SW 1271 (cell line): ENCODE measurements around the gene TAAR1.
"Not testable (repeated sequence)": the region's sequence is repeated elsewhere in the genome, so short reads cannot be mapped to it uniquely, and the experiment has no call there.

Experiments used
- DNase-seq, 2 experiments: peaks; one replicate each; lab custom pipeline; 2025; lab: John Stamatoyannopoulos, UW

TAAR1 gene

DNA sequence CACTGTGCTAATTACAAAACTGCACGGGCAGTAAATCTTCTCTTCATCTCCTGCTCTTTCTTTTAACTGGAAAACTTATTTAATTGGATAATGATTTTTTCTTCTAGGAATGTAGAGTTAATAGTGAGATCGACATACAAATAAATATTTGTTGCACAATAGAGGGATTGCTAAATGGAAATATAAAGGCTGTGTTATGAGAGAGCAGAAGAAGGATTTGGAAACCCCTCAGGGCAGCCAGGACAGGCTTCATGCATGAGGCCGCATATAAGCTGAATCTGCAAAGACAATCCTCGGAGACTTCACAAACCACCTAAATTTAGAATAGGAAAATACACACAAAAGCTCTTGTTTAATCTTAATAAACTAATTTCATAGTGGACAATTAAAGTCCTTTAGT is 2.9 kb upstream of the TAAR1 start:
- DNase-seq = no peak

DNA sequence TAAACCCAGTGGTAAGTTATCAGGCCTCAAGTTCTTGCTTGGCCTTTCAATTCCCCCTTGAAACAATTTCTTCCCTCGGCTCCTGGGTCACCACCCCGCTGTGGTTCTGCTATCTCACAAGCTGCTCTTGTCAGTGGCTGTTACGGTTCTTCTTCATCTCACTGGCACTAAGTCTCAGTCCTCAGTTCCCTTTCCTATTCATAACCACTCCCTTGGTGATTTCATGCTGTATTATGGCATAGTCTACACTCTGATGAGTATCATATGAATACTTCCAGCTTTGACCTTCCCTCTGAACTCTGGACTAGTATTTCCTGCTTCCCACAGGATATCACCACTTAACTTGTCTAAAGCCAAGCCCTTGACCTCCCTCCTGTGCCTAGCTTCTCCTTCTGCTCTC is 7.9 kb downstream of the TAAR1 start:
- DNase-seq = no peak

DNA sequence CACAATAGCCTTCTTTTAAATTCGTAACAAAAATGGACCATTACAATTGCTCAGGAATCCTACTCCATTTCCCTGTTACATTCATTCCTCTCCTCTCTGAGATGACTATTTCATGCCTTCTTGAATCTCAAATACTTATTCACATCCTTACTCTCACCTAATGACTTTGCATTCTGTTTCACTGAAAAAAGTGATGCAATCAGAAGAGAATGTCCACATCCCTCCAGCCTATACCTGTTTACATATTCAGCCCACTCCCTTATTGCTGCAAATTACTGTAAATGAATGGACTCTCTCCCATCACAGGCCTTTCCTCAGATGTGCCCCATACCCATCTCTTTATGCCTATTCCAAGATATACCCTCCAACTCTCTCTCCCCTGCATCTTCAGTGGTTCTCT is 8.6 kb downstream of the TAAR1 start:
- no peak for DNase-seq

DNA sequence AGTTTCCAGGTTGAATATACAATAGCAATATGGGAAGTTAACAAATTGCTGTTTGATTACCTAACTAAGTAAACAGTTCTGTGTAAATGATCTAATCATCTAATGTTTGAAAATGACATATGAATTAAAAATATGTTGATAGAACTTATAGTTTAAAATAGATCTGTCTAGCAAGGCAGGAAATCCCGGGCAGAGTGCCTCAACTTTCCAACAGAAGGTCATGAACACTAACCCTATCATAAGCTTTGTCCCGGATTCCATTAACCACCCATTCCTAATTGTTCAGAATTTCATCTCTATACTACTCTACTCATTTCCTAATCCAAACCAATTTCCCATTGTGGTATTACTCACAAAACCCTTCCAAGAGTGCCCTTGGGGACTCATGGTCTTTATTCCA is 10.2 kb downstream of the TAAR1 start:
- DNase-seq = no peak

DNA sequence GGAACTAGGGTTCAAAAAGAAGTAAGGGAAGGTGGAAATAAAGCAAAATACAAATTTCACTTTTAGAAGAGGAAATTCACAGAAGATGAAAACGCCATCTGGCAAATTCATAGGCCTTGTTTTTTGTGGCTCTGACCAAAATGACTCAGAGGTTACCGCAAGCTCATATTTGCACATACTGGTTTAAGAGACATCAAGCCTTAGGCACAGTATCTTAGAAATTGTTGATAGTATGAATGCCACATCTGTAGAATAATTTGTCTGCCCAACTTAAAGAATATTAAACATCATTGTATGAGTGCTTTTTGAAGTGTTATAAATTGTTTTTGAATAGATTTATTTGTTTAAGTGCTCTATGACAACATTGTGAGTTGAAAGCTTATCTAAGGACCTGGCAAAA is 10.6 kb downstream of the TAAR1 start:
- DNase-seq = no peak

DNA sequence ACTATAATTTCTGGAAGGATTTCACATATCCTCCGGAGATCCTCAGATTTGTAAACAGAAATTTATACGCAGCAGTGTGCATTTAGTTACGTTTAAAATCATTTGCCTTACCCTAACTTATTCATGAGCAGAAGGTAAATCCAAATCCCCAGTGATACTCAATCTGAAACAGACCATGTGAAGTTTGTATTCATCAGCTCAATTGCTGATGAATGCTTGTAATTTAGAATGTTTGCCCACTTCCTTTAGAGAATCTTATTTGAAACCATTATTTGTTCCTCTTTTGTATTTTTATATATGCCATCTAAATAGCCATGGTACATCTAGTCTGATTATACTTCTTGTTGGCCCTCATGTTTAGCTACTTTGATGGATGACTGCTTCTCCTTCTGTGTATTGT is 15.4 kb downstream of the TAAR1 start:
- no peak for DNase-seq

DNA sequence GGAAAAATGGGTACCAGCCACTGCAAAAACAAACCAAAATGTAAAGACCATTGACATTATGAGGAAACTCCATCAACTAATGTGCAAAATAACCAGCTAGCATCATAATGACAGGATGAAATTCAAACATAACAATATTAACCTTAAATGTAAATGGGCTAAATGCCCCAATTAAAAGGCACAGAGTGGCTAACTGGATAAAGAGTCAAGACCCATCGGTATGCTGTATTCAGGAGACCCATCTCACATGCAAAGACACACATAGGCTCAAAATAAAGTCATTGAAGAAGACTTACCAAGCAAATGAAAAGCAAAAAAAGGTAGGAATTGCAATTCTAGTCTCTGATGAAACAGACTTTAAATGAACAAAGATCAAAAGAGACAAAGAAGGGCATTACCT is 21.8 kb downstream of the TAAR1 start:
- not testable (repeated sequence) for DNase-seq

DNA sequence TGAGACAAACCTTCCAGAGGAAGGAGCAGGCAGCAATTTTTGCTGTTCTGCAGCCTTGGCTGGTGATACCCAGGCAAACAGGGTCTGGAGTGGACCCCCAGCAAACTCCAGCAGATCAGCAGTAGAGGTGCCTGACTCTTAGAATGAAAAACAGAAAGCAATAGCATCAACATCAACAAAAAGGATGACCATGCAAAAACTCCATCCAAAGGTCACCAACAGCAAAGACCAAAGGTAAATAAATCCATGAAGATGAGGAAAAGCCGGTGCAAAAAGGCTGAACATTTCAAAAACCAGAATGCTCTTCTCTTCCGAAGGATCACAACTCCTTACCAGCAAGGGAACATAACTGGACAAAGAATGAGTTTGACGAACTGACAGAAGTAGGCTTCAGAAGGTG is 23.1 kb downstream of the TAAR1 start:
- DNase-seq = not testable (repeated sequence)

DNA sequence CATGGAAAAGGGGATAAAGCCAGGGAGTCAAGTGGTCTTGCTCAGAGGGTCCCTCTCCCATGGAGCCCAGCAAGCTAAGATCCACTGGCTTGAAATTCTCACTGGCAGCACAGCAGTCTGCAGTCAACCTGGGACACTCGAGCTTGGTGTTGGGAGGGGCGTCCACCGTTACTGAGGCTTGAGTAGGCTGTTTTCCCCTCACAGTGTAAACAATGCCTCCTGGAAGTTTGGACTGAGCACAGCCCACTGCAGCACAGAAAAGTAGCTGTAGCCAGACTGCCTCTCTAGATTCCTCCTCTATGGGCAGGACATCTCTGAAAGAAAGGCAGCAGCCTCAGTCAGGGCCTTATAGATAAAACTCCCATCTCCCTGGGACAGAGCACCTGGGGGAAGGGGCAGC is 23.7 kb downstream of the TAAR1 start:
- not testable (repeated sequence) for DNase-seq

DNA sequence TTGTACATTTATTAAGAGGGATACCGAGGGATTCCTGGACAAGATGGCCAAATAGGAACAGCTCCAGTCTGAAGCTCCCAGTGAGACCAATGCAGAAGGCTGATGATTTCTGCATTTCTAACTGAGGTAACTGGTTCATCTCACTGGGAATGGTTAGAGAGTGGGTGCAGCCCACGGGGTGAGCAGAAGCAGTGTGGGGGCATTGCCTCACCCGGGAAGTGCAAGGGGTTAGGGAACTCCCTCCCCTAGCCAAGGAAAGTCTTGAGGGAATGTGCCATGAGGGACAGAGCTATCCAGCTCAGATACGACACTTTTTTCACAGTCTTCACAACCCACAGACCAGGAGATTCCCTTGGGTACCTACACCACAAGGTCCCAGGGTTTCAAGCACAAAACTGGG is 24.2 kb downstream of the TAAR1 start:
- DNase-seq = no peak

DNA sequence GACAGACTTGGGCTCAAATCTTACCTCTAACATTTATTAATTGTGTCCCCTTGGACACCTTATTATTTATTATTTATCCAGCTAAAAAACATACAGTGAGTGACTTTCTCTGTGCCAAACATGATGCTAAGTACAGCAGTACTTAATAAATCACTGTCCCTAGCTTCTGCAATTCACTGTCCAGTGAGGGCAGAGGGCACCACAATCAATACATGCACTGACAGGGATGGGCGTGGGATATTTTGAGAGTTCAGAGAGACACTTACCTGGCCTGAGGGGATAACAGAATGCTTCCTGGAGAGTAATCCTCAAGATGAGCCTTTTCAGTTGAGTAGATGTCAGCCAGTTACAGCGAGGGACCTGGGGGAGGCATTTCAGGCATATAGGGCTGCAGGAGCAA is 25.6 kb downstream of the TAAR1 start:
- no peak for DNase-seq

DNA sequence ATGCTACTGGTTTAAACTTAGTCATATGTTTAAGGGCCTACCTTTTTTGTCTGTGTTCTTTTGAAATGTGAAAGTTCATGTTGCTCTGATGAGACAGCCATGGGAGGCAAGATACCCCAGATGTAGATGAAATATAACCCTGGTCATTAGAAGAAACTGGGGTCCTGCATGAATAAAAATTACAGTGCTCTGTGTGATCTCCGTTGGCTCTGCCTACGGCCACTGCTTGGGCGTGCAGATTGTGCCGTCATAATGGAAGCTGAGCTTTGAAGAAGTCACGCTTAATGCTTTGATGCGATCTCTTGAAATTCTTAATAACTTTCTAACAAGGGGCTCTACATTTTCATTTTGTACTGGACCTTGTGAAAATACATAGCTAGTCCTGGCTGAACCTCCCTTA is 34.8 kb downstream of the TAAR1 start, which contains the start of gene TAAR2:
Gene TAAR2, minus strand, starts transcription at position 101 of the 400 bp plus-strand sequence. Its CDS starts 0 bp downstream, at position 101.
- DNase-seq = no peak

DNA sequence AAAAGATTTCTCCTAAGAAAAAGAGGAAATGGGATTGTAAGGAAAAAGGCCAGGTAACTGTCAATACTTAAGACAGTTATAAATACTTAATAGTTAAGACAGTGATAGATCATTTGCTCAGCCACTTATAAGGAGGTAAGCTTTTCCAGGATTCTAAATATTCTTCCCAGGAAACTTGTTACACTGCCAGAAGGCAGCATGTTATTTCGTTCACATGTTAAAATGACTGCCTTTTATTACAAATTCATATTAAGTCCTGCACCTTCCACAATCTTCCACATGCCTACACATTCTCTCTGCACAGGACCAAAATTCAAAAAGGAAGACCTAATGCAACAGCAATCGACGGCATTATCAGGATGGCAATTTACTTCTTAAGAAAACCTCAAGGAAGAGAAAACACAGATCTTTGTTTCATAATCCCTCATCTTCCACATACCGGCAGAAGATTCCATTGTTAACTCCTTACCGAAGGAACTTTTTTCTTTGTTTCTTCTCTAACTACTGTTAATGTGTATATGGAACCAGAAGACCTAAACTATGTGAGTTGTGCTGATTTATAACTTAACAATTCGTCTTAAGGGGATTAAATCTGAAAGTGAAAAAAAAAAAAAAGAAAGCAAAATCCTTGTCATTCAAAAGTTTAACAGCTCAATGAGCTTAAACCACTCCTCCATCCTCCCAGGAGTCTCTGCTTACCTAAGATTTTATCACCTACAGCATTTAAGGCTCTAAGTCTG is 35.7 kb downstream of the TAAR1 start:
- no peak for DNase-seq

DNA sequence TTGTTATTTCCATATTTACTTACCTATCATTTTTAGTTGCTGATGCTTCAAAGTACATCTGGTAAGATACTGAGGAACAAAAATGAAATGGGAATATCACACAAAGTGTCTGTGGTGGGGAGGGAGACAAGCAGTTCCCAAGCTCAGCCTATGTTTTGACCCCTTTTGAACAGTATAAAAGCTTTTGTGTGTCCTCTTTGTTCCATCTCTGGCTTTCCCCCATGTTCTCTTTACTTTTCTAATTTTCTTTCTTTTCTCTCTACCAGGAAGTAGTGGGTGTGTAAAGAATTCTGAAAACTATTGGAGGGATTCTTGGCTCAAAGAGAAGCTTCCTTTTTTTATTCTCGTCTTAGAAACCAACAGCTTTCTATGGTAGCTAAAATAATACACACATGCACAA is 42.3 kb downstream of the TAAR1 start:
- DNase-seq = no peak

DNA sequence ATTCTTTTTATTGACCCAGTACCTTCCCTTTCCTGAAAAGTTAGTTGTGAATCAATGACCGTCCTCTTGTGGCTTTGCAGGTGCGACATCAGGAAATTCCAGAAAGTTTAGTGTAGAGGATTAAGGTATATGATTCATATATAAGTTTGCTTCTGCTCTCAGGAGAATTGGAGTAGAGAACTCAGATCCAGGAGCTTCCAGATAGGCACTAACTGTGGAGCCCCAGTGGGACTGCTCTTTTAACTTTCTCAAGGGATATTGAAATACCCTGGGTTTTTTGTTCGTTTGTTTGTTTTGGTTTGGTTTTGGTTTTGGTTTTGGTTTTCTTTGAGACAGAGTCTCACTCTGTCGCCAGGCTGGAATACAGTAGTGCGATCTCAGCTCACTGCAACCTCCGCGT is 44.4 kb downstream of the TAAR1 start:
- DNase-seq = no peak

DNA sequence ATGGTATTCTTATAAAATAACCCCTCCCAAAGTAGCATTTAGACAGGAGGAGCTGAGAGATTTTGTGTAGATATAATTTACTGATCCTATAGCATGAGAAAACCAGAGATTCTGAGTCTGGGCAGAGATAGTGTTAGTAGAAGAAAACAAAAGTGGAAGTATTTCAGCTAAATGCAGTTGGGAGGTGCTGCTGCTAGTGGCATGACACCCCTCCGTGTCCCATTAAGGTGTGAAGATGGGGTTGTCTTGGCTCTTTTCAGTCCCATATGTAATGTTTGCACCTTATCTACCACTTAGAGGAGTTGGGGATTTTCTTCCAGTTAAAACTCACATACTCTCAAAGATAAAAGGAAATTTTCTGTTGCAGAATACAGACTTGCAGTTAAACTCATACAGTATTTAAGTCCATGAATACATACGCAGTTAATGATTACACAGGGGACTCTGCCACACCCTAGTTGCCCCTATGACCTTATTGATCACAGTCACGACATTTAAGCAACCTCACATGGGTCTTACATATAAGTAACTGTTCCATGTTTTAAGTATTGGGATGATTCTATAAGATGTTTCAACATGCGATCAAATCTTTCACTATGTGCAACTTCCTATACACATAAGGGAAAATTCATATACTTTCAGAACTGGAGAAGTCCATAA is 46.4 kb downstream of the TAAR1 start:
- no peak for DNase-seq

DNA sequence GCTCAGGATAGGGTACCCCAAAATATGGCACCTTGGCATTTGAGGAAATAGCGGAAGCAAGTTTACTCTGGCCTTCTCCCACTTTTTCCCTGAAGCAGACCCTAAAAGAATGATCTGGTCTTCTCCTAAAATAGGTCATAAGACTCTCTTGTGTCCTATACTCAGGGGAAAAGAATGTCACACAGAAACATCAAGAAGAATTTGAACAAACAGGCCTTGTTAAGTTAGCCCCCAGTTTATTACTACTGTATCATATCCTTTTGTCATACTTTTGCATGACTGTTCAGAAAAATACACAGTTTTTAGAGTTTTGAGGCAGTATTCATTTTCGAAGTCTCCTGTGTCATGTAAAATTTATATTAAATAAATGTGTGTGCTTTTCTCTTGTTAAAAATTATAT is 47.4 kb downstream of the TAAR1 start:
- no peak for DNase-seq

DNA sequence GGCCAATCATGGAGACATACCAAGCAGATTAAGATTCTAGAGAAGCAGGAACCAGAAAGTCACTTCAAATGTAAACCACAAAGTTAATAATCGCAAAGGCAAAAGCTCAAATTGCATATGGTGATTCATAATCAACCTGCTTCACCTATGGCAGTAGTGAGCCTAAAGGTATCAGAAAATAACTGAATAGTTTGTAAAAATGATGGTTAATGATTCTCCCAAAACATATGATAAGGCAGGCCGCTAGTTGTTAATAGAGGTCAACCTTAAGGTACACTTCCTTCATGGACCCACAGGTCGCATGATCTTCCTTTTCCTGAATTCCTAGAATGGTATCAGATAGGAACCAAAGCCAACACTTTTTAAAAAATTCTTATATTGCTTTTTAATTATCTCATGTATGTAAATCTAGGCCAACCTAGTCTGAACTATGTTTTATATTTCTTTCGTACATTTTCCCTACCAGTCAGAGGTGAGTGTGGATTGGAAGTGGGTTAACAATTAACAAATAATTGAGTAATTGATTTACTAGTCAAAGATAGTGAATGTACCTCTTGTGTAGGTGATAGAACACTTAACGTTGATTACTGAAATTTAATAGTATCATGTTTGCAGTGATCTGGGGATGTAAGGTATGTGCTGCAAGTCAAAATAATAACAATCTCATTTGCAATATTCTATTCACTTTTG is 51.3 kb downstream of the TAAR1 start:
- no peak for DNase-seq

DNA sequence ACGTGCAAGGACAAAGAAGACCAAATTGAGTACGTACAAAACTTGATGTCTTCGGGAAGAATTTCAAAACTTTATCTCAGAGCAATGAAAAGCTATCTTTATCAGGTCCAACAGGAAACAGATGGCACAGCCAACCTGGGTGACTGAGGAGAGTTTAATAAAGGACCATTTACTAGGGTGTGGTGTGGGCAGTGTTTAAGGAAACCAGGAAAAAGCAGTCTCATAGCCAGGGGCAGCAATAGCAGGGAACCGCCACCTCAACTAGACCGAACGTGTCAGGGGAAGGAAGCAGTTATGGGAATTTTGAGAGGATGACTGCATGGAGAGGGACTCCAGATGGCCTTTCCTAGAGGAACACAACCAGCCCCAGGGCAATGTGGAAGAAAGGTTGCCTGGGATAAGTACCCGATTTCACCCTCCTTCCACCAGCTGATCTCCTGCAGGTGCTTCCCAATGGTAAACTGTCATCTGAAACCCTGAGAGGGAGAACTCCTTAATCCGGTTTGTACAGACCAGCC is 54.3 kb downstream of the TAAR1 start:
- no peak for DNase-seq

DNA sequence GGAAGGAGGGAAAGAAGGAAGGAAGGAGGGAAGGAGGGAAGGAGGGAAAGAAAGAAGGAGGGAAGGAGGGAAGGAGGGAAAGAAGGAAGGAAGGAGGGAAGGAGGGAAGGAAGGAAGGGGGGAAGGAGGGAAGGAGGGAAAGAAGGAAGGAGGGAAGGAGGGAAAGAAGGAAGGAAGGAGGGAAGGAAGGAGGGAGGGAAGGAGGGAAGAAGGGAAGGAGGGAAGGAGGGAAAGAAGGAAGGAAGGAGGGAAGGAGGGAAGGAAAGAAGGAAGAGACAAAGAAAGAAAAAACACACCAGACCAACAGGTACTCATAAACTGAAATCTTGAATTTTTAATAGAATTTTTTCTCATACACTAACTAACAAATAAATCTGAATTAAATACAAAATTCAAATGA is 58.1 kb downstream of the TAAR1 start:
- not testable (repeated sequence) for DNase-seq

DNA sequence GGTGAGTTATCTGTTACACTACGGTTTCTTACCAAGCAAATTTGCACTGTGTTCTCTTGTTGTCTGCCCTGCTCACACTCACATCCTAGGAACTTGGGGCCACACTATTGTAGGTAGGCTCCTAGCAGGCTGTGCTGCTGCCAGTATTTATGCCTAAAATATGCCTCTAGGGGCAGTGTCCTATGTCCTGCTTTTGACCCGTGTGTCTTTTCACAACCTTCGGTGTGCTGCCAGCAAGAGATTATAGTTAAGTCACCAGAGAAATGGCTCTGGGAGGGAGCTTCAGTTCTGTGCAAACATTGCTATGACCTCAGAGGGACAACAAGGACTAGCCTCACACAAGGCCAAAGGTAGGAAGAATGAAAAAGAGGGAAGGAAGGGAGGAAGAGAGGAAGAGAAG is 60.5 kb downstream of the TAAR1 start:
- DNase-seq = peak in 1 of 2 experiments; percentile 4

DNA sequence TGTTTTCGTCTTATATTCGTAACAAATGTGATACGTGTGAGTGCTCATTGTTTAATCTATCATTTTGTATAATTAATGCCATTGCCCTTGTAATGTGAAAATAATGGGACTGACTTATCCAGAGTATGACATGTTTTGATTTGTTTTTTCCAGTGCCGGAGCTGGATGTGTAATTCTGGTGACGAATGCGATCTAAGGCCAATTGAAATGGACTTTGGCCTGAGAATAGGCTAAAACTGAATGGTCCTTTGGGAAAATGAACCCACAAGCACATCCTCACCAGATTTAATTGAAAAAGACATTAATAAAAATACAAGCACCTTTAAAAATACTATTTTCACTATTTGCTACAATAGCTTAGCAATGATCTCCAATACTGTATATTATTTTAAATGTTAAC is 62.8 kb downstream of the TAAR1 start:
- no peak for DNase-seq
